Tibial nerve (tissue), 4 donors: Measurements from ENCODE around the gene TRDN.

Experiments used
- EP300 ChIP-seq, 2 donors: sonication (generic); formaldehyde crosslinking; IDR thresholded peaks; one replicate each; pipeline ENCODE4 v1.6.1; 2017; ENCODE audit warnings: antibody characterized with exemption in 2 of 2, mild to moderate bottlenecking in 1 of 2
- POLR2A ChIP-seq, 2 donors: fragments of 450-650 bp; IDR thresholded peaks; one replicate each; pipeline ENCODE4 v1.6.1; 2017; ENCODE audit warnings: antibody characterized with exemption in 2 of 2, mild to moderate bottlenecking in 2 of 2, moderate library complexity in 2 of 2
- TF ChIP-seq, protein P1 (sequence below), 5 experiments: fragments of 200-600 bp in 3 of 5; fragments of 450-650 bp in 2 of 5; sonication (generic) in 3 of 5; IDR thresholded peaks; one replicate each; pipeline ENCODE4 v1.5.1; 2016 to 2019; ENCODE audit warnings: antibody characterized with exemption in 5 of 5, mild to moderate bottlenecking in 3 of 5, moderate library complexity in 2 of 5

DNA sequence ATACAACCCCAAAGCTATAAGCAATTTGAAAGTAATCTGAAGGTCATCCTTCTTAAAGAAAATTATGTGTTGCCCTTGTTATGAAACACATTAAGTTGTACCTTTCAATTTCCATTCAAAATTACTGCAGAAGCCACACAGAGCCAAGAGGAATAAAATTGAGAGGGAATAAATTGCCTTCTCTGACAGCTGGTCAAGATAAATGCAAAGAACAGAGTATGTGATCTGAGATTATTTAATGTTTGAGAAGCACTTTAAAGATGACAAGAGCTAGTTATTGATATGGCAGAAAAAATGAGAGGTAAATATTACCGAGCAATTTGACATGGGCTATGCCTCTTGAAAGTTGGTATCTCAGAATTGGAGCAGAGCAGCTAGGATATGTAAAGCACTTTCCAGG lies 61.6 kb downstream of the TRDN start:
- TF ChIP-seq POLR2A (IDR thresholded peaks at IDR 0.05) (no peak), EP300 (IDR thresholded peaks at IDR 0.05) (no peak)
- TF ChIP-seq, protein P1, sequence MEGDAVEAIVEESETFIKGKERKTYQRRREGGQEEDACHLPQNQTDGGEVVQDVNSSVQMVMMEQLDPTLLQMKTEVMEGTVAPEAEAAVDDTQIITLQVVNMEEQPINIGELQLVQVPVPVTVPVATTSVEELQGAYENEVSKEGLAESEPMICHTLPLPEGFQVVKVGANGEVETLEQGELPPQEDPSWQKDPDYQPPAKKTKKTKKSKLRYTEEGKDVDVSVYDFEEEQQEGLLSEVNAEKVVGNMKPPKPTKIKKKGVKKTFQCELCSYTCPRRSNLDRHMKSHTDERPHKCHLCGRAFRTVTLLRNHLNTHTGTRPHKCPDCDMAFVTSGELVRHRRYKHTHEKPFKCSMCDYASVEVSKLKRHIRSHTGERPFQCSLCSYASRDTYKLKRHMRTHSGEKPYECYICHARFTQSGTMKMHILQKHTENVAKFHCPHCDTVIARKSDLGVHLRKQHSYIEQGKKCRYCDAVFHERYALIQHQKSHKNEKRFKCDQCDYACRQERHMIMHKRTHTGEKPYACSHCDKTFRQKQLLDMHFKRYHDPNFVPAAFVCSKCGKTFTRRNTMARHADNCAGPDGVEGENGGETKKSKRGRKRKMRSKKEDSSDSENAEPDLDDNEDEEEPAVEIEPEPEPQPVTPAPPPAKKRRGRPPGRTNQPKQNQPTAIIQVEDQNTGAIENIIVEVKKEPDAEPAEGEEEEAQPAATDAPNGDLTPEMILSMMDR (IDR thresholded peaks at IDR 0.05), result no peak
